Measurements from ENCODE around the gene BICC1. TPM values are rescaled to one million over a fixed set of nuclear protein-coding genes. Genes with fewer than 3 reads are reported as not detected.
A peak's percentile ranks its signal among the peaks of the same experiment; 100 is the strongest.

Gene BICC1
- total and polyA plus RNA-seq, 8 donors: 0.29 to 25.0 (median 4.5) TPM

GRCh38 chr10:58473976-58474375 lies 38.7 kb upstream of the BICC1 start:
- no peaks in the 10 kb centered on the region for H3K9me3 ChIP-seq
- 80 to 93% (median 88%) methylated on average over 3 of the region's 3 CpGs for whole genome bisulfite sequencing, 5 donors
- H3K27ac ChIP-seq: no peak overlapping the region
- H3K36me3 ChIP-seq: no peaks in the 10 kb centered on the region
- DNase-seq: peak in 1 of 2 donors; percentile 5
- intact Hi-C loops (cut with DNase I; ENCODE audit: low total_unique reads): no loop called here
- H3K27me3 ChIP-seq: no peaks in the 10 kb centered on the region
- no peak overlapping the region for H3K4me3 ChIP-seq
- TF ChIP-seq EP300 (IDR thresholded peaks at IDR 0.05): no peak
- no peak for TF ChIP-seq POLR2AphosphoS5 (IDR thresholded peaks at IDR 0.05)
- no peak for TF ChIP-seq POLR2A (IDR thresholded peaks at IDR 0.05)
- no peak for TF ChIP-seq CTCF (IDR thresholded peaks at IDR 0.05)
- peaks cover 0 to 2% (median 0%) of the 10 kb centered on the region in 4 donors for H3K4me1 ChIP-seq

GRCh38 chr10:58475322-58476277 lies 37.1 kb upstream of the BICC1 start:
- TF ChIP-seq EP300 (IDR thresholded peaks at IDR 0.05) (no peak), CTCF (IDR thresholded peaks at IDR 0.05) (no peak), POLR2AphosphoS5 (IDR thresholded peaks at IDR 0.05) (no peak), POLR2A (IDR thresholded peaks at IDR 0.05) (no peak)
- DNase-seq: peak in 1 of 2 donors; percentile 26
- Histone ChIP-seq H3K27me3 (no peaks in the 10 kb centered on the region), H3K4me1 (no peaks in the 10 kb centered on the region), H3K9me3 (no peaks in the 10 kb centered on the region), H3K4me3 (no peak overlapping the region), H3K27ac (peak overlapping the region in 2 of 5 donors; percentile 7 to 10), H3K36me3 (no peaks in the 10 kb centered on the region)
- WGBS, 5 donors: 55 to 71% (median 66%) methylated on average over 11 of the region's 11 CpGs
- intact Hi-C loops (cut with DNase I; ENCODE audit: low total_unique reads): no loop called here

- 46 to 66% (median 61%) methylated on average over 2 of the region's 2 CpGs for WGBS, 5 donors
- Histone ChIP-seq H3K27ac (no peak overlapping the region), H3K27me3 (no peaks in the 10 kb centered on the region), H3K4me3 (no peak overlapping the region), H3K4me1 (no peaks in the 10 kb centered on the region), H3K9me3 (no peaks in the 10 kb centered on the region), H3K36me3 (no peaks in the 10 kb centered on the region)
- no peak for TF ChIP-seq CTCF (IDR thresholded peaks at IDR 0.05)
- TF ChIP-seq POLR2A (IDR thresholded peaks at IDR 0.05): no peak
- TF ChIP-seq EP300 (IDR thresholded peaks at IDR 0.05): no peak
- no peak for TF ChIP-seq POLR2AphosphoS5 (IDR thresholded peaks at IDR 0.05)
- intact Hi-C loops (cut with DNase I; ENCODE audit: low total_unique reads): no loop called here
- peak in 1 of 2 donors; percentile 56 for DNase-seq
Measured at GRCh38 chr10:58477122-58477521, 35.5 kb upstream of the BICC1 start.

- intact Hi-C loops (cut with DNase I; ENCODE audit: low total_unique reads): no loop called here
- no peak overlapping the region for H3K4me3 ChIP-seq
- no peak overlapping the region for H3K27ac ChIP-seq
- DNase-seq: no peak
- H3K36me3 ChIP-seq: no peaks in the 10 kb centered on the region
- H3K9me3 ChIP-seq: no peaks in the 10 kb centered on the region
- no peak for TF ChIP-seq CTCF (IDR thresholded peaks at IDR 0.05)
- no peak for TF ChIP-seq EP300 (IDR thresholded peaks at IDR 0.05)
- TF ChIP-seq POLR2A (IDR thresholded peaks at IDR 0.05): no peak
- no peak for TF ChIP-seq POLR2AphosphoS5 (IDR thresholded peaks at IDR 0.05)
- no peaks in the 10 kb centered on the region for H3K27me3 ChIP-seq
- no peaks in the 10 kb centered on the region for H3K4me1 ChIP-seq
- 87 to 96% (median 91%) methylated on average over 2 of the region's 2 CpGs for WGBS, 5 donors
Measured at GRCh38 chr10:58477902-58478301, 34.8 kb upstream of the BICC1 start.
